HG03159 (cell line): ENCODE measurements around the gene MSL2.
"Not testable (repeated sequence)": the region's sequence is repeated elsewhere in the genome, so short reads cannot be mapped to it uniquely, and the experiment has no call there.

ENCODE experiments used
- ATAC-seq: cut with Tn5 transposase; IDR thresholded peaks from one replicate; pipeline ENCODE4 v1.9.1; 2021; ENCODE audit warnings: mild to moderate bottlenecking, moderate library complexity; ENCODE audit not compliant: unreplicated experiment

Gene MSL2

DNA sequence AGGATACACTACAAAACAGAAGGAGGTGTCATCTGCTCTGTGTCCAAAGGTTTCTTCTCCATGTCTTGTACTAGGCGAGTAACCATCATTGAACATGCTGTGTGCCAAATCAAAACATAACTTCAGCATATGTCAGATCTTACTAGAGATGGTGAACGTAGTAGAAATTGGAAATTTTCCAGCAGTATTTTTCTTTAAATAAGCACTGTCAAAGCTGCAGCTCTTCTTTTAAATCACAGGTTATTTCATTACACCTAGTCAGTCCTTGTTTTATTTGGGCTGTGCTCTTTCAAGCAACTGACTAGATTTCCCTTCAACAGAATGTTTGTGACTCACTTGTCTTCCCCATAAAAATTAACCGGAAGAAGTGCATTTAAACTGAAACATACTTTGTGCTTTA lies 46.5 kb downstream of the MSL2 start:
- ATAC-seq, result no peak

DNA sequence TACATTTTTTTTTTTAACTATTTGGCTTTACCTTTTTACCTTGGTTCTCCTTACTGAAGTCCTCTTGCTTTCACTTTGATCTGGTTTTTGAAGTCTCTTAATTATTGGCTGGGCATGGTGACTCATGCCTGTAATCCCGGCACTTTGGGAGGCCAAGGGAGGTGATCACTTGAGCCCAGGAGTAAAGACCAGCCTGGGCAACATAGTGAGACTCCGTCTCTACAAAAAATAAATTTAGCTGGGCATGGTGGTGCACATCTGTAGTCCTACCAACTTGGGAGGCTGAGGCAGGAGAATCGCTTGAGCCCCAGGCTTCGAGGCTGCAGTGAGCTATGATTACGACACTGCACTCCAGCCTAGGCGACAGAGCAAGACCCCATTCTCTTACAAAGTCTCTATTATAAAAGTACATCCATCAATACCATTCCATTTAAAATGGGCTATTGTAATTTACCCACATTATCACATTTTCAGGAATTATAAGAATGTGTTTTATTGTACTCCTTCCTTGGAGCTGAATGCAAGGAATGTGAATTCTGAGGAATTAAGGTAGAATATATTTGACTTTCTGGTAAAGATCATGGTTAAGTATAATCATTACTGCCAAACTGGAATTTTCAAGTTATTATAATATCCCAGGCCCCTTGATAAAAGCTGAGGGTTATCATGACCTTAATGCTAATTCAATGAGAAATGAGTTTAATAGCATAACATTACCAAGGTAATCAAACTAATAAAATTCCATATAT lies 49.0 kb downstream of the MSL2 start:
- ATAC-seq, result no peak

DNA sequence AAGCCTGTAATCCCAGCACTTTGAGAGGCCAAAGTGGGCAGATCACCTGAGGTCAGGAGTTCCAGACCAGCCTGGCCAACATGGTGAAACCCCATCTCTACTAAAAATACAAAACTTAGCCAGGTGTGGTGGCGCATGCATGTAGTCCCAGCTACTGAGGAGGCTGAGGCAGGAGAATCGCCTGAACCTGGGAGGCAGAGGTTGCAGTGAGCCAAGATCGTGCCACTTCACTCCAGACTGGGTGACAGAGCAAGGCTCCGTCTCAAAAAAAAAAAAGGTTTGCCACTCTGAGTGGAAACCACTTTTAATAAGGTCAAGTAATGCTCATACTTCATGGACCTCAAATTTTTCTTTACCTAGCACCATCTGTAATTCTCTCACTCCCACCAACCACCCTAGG lies 51.7 kb downstream of the MSL2 start:
- not testable (repeated sequence) for ATAC-seq

DNA sequence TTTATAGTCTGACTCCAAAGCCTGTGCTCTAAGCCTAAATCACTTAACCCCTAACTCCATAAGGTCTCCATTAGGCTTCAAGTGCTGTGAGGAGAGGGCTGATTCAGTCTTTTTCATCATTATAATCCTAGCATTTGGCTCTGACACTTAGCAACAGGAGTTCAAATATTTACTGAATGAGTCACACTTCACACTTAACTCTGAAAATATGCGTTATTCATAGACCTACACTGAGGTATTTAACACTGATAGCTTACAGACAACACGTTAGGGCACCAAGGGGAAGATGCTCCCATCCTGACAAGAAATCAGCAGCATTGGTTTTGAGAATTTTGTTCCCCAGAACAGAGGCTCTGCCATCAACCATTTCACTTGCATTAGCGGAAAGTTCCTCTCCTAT lies 53.5 kb downstream of the MSL2 start:
- no peak for ATAC-seq

DNA sequence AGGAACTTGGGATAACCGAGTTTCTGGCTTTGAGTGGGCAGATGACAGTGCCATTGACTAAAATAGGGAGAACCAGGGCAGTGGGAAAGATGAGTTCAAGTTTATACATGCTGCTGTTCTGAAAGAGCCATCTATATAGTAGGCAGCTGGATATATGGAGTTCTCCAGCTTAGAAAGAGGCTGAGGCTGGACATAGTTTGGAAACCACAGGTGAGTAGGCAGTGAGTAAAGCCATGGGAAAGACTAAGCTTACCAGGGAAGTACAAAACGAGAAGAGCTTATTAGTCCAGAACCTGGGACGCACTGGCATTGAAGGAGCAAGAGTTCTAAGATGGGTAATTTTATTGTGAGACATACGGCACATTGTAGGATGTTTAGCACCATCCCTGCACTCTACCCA lies 54.2 kb downstream of the MSL2 start:
- ATAC-seq, result no peak

DNA sequence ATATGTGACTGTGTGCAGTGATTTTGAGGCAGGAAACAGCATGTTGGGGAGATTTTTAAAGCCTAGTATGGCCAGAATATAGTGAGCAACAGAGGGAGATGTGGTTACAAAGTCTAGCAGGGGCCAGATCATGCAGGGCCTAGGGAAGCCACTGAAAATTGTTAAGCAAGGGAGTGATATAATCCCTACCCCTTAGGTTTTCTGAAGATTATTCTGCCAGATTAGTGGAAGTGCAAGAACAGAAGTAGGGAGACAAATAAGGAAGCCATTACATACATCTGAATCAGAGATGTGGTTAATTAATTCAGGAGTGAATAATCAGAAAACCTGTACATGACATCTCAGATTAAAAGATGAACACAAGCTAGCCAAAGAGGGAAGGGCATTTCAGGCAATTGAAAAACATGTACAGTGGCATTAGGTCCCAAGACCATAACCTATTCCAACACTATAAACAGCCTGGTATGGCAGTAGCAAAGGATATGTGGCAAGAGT lies 54.8 kb downstream of the MSL2 start:
- ATAC-seq, result no peak

DNA sequence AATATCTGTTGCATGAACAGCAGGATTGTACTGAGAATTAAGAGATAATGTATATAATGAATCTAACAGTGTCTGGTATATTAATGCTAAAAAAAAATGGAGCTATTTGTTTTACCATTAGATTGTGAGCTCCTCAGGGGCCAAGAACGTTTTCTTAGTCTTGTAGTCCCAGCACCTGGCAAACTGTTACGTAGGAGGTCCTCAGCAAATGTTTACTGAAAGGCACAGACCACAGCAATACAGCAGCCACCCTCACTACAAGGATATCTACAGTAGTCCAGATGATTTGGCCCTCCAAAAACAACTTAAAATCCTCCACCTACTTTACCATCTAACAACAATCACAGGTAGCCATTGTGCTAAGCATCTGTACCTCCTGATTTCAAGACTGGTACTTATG lies 59.7 kb downstream of the MSL2 start:
- no peak for ATAC-seq

DNA sequence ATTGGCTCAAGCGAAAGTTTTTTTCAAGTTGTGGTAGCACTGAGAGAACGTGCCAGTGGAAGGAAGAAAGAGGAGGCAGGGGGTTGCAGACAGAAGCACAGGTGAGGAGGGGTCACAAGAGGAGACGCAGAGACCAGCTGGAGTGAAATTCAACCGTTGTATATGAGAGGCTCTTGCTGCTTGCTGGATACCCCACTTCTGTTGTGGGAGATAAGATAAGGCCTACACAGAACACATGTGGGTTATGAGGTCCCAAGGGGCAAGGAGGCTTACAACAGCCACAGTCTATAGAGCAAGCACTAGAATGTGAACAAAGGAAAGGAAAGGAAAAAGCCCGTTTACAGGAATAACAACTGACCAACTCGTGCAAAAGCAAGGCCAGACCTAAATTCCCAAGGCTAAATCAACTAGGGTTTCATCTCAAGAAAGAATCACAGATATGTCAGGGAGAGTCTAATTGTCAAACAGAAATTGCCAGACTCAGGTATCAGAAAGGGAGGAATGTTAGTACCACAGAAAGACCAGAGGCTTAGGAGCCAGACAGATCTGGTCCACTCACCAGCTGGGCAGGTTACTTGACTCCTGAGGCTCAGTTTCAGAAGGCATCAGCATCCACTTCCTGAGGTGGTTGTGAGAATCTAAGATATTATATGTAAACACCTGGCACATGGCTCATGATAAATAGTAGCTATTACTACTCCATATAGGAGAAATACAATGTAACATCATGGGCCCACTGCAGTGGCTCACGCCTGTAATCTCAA lies 60.9 kb downstream of the MSL2 start:
- ATAC-seq, result no peak

DNA sequence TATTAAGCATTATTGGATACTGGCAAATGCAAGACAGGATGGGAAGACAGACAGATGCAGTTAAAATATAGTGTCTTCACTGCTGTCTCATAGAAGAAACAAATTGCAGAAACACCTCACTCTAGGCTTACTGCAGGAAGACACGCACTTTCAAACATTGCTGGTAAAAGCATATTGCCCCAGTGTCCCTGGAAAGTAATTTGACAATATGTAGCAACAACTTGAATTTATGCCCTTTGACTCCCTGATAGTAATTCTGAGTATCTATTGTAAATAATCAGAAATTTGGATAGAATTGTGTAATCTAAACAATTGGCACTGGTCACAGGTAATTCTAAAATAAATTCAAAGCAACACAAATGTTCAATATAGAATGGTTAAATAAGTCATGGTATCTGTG lies 62.0 kb downstream of the MSL2 start:
- no peak for ATAC-seq

DNA sequence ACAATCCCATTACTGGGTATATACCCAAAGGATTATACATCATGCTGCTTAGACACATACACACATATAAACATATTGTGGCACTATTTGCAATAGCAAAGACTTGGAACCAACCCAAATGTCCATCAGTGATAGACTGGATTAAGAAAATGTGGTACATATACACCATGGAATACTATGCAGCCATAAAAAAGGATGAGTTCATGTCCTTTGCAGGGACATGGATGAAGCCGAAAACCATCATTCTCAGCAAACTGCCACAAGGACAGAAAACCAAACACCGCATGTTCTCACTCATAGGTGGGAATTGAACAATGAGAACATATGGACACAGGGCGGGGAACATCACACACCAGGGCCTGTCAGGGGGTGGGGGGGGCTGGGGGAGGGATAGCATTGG lies 64.5 kb downstream of the MSL2 start:
- ATAC-seq, result not testable (repeated sequence)

DNA sequence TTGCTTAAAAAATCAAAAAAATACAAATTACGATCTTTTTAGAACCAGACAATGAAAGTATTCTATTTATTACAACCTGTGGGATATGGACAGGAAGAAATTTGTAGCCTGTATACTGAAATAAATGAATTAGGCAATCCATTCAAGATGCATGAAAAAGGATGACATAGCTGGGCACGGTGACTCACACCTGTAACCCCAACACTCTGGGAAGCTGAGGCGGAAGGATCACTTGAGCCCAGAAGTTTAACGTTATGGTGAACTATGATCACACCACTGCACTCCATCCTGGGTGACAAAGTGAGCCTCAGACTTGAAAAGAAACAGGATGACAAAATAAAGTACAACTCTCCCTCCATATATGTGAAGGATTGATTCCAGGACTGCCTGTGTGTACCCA lies 74.1 kb downstream of the MSL2 start:
- ATAC-seq, result no peak

DNA sequence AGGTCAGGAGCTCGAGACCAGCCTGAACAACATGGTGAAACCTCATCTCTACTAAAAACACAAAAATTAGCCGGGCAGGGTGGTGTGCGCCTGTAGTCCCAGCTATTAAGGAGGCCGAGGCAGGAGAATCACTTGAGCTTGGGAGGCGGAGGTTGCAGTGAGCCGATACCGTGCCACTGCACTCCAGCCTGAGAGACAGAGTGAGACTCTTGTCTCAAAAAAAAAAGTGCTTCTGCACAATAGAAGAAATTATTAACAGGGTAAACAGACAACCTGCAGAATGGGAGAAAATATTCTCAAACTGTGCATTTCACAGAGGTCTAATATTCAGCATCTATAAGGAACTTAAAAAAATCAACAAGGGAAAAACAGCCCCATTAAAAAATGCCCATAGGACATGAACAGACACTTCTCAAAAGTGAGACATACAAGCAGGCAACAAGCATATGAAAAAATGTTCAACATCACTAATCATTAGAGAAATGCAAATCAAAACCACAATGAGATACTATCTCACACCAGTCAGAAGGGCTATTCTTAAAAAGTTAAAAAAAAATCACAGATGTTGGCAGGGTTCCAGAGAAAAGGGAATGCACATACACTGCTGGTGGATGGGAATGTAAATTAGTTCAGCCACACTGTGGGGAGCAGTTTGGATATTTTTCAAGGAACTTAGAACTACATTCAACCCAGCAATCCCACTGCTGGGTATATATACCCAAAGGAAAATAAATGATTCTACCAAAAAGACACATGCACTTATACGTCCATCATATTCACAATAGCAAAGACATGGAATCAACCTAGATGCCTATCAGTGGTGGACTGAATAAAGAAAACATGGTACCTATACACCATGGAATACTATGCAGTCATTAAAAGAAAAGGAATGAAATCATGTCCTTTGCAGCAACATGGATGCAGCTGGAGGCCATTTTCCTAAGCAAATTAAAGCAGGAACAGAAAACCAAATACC lies 75.5 kb downstream of the MSL2 start:
- peak; percentile 70 for ATAC-seq

DNA sequence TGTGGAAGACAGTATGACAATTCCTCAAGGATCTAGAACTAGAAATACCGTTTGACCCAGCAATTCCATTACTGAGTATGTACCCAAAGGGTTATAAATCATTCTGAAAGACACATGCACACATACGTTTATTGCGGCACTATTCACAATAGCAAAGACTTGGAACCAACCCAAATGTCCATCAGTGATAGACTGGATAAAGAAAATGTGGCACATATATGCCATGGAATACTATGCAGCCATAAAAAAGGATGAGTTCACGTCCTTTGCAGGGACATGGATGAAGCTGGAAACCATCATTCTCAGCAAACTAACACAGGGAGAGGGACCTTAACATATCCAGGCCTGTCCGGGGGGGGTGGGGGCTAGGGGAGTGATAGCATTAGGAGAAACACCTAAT lies 76.4 kb downstream of the MSL2 start:
- not testable (repeated sequence) for ATAC-seq

DNA sequence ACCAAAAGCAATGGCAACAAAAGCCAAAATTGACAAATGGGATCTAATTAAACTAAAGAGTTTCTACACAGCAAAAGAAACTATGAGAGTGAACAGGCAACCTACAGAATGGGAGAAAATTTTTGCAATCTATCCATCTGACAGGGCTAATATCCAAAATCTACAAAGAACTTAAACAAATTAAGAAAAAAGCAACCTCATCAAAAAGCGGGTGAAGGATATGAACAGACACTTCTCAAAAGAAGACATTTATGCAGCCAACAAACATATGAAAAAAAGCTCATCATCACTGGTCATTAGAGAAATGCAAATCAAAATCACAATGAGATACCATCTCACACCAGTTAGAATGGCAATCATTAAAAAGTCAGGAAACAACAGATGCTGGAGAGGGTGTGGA lies 76.8 kb downstream of the MSL2 start:
- ATAC-seq, result not testable (repeated sequence)

DNA sequence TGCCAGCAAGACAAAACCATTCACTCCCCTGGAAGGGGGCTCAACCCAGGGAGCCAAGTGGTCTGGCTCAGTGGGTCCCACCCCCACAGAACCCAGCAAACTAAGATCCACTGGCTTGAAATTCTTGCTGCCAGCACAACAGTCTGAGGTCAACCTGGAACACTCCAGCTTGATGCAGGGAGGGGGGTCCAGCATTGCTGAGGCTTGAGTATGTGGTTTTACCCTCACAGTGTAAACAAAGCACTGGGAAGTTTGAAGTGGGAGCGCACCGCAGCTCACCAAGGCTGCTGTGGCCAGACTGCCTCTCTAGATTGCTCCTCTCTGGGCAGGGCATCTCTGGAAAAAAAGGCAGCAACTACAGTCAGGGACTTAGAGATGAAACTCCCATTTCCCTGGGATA lies 81.7 kb downstream of the MSL2 start:
- no peak for ATAC-seq

DNA sequence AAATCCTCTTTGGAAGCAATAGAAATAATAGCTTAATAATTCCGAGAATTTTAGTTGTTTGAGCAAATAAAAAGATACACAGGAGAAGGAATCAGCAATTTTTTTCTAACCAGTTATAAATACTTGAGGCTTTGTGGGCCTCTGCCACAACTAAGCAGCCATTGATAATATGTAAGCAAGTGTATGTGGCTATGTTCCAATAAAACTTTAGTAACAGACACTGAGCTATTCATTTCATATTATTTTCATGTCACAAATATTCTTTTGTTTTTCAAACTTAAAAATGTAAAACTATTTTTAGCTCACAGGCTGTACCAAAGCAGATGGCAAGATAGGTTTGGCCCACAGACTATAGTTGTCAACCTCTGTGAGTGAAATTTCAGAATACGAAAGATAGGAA lies 85.7 kb downstream of the MSL2 start:
- ATAC-seq, result no peak

DNA sequence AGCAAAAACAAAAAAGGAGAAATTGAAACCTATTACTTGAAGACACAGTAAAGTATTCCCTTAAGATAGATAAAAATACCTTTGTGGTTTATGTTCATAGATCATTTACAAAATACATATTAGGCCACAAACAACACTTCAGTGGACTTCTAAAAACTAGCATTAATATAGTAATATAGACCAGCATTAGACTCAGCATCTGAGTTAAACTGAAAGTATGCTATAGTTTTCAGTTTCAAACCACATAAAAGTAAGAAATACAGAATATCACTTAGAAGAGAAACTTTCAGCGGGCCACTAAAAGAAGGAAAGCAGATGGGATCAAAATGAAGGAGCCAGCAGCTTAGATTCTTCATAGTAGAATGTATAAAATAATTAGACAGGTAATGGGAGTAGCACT lies 86.6 kb downstream of the MSL2 start:
- ATAC-seq, result peak; percentile 94

DNA sequence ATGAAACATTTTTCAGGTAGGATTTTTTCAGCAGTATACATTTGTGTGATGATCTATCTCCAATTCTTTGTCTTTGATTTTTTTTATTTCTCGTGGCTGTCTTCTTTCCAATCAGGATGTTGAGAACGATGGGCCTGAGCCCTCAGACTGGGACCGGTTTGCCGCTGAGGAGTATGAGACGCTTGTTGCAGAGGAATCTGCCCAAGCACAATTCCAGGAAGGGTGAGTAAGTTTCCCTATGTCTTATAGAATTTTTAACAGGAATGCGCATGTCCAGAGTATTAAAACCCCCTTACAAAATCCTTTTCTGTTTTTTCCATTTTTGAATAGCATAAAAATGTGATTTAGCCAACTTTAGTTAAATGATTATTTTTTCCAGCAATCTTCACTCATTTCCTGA lies 90.0 kb downstream of the MSL2 start:
- ATAC-seq, result no peak

DNA sequence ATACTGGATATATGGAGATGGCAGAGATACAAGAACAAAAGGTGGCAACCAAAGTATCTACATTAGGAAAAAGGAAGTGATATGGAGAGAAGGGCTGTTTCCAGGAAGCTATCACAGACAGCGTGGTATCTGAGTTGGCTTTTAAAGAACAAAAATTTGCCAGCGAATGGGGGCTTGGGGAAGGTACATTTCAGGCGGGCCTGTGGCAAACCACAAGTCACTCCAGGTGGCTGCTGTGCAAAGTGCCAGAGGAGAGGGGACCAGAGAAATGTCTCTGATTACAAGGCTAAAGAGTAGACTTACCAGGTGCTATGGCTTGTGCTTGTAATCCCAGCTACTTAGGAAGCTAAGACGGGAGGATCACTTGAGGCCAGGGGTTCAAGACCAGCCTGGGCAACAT lies 91.1 kb downstream of the MSL2 start:
- no peak for ATAC-seq
